Measurements from ENCODE around the gene SECISBP2.

DNA sequence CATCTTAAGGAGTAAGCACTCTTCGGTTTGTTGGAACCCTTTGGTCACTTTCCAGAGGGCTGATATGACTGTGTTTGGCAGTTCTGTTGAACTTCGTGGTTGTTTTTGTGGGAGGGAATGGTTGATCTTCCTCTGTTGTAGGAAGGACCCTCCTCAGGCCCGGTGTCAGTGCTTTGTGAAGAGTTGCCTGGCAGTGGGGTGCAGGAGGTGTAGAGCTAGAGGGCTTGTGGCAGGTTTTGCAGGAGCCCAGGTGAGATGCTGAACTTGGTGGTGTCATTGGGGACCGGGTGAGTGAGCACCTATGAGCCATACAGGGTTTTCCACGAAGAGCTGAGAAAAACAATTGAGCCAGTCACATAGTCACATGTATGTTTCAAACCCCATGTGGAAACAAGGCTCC lies 27.2 kb downstream of the SECISBP2 start:
- TF ChIP-seq, protein P1, sequence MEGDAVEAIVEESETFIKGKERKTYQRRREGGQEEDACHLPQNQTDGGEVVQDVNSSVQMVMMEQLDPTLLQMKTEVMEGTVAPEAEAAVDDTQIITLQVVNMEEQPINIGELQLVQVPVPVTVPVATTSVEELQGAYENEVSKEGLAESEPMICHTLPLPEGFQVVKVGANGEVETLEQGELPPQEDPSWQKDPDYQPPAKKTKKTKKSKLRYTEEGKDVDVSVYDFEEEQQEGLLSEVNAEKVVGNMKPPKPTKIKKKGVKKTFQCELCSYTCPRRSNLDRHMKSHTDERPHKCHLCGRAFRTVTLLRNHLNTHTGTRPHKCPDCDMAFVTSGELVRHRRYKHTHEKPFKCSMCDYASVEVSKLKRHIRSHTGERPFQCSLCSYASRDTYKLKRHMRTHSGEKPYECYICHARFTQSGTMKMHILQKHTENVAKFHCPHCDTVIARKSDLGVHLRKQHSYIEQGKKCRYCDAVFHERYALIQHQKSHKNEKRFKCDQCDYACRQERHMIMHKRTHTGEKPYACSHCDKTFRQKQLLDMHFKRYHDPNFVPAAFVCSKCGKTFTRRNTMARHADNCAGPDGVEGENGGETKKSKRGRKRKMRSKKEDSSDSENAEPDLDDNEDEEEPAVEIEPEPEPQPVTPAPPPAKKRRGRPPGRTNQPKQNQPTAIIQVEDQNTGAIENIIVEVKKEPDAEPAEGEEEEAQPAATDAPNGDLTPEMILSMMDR (IDR thresholded peaks at IDR 0.05; ENCODE audit: low read length), result no peak
- TF ChIP-seq EZH2 (IDR thresholded peaks at IDR 0.05; ENCODE audit: borderline replicate concordance, low read length), result no peak
